HG03135 (cell line): ENCODE data around the gene TCP1.
"Not testable (repeated sequence)": the region's sequence is repeated elsewhere in the genome, so short reads cannot be mapped to it uniquely, and the experiment has no call there.

ENCODE experiments used
- ATAC-seq: cut with Tn5 transposase; IDR thresholded peaks from one replicate; pipeline ENCODE4 v1.9.1; 2021; ENCODE audit warnings: mild to moderate bottlenecking, moderate library complexity; ENCODE audit not compliant: unreplicated experiment

TCP1 gene

GRCh38 chr6:159745081-159745480 lies 44.3 kb downstream of the TCP1 start:
- no peak for ATAC-seq

GRCh38 chr6:159742165-159742564 lies 47.2 kb downstream of the TCP1 start:
- ATAC-seq = no peak

- no peak for ATAC-seq
These were observed 50.1 kb downstream of the TCP1 start for GRCh38 chr6:159739341-159739740.

- no peak for ATAC-seq
These were observed 52.5 kb downstream of the TCP1 start for GRCh38 chr6:159736908-159737307.

- not testable (repeated sequence) for ATAC-seq
These were observed 56.0 kb downstream of the TCP1 start for GRCh38 chr6:159733395-159733794.

- ATAC-seq = not testable (repeated sequence)
These were observed 56.9 kb downstream of the TCP1 start for GRCh38 chr6:159732550-159732949.

- no peak for ATAC-seq
These were observed 59.1 kb downstream of the TCP1 start for GRCh38 chr6:159730332-159730676.

GRCh38 chr6:159729598-159730331 lies 59.6 kb downstream of the TCP1 start:
- ATAC-seq = no peak

GRCh38 chr6:159728531-159728964 lies 60.9 kb downstream of the TCP1 start:
- ATAC-seq = no peak
